ENCODE data around the gene MINDY4.
A peak's percentile ranks its signal among the peaks of the same experiment; 100 is the strongest.

MINDY4 gene

DNA sequence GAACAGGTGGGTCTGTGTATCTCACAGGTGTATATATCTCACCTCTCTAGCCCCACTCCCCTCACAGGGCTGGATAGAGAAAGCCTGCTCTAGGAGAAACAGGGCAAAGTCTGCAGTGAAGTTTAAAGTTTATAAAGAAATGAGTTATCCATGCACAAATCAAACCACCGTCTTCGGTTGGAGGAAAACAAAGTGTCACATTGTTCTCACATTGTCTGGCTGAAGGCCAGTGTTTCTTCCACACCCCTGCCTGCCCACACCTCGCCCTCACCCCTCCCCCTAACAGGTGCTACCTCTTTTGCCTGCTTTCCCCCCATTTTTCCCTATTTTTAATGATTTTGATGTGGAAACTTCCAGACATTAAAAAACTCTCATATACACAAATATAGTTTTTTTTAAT lies 166.2 kb downstream of the MINDY4 start:
- peaks cover 5% of the 10 kb centered on the region for H3K27me3 ChIP-seq (ENCODE audit: insufficient read depth, insufficient read length)
- H3K9me3 ChIP-seq (ENCODE audit: insufficient read depth, low read length) = no peaks in the 10 kb centered on the region
- no peaks in the 10 kb centered on the region for H3K36me3 ChIP-seq (ENCODE audit: insufficient read depth, insufficient read length, low read length)
- no peak overlapping the region for H3K9ac ChIP-seq (ENCODE audit: insufficient read length, low read depth)
- H3K4me1 ChIP-seq (ENCODE audit: insufficient read depth, insufficient read length) = peaks cover 24% of the 10 kb centered on the region
- no peak for DNase-seq (ENCODE audit: low read depth, low spot score)
- H3K4me3 ChIP-seq (ENCODE audit: insufficient read length, low read depth) = no peak overlapping the region
- TF ChIP-seq YY1 (IDR thresholded peaks at IDR 0.05; ENCODE audit: insufficient read depth, insufficient read length) = no peak
- no peak for TF ChIP-seq ZNF274 (IDR thresholded peaks at IDR 0.05; ENCODE audit: low read depth, low read length)
- no peak for TF ChIP-seq SUZ12 (IDR thresholded peaks at IDR 0.05; ENCODE audit: extremely low read depth, insufficient read depth, insufficient read length)

DNA sequence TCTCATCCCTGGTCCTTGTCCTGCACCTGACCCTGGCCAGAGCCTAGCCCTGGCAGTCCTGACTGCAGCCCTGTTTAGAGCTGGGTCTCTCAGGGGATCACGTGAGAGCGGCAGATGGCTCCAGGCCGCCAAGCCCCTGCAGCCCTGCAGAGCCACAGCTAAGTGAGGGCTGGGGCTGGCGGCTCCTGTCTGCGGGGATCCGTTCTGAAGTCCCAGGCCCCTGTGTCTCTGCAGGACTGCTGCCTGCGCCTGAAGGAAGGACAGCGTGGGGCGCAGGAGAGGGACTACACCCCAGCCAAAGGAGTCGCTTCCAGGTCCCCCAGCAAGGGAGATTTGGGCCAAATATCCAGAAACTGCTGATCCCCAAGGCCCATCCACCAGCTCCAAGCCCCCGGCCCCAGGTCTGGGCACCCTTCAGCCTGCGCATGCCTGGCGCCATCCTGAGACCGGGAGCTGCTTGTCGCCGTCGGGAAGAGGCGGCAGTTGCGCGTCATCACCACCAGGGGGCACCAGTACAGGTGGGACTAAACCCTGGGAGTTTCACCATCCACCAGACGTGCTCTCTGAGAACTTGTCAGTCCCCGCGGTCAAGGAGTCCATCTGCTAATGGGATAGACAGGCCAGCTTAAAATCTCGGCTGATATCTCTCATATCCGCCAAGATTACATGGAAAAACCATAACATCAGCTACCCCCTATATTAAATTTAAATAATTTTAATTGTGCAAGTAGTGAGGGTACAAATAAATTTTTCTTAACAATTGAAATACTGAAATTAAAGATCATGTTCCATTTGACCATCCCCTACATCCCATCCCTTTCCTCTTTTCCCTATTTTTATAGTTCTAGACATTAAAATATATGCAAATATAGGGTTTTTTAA lies 167.5 kb downstream of the MINDY4 start:
- H3K9ac ChIP-seq (ENCODE audit: insufficient read length, low read depth) = peak overlapping the region; percentile 90
- peaks cover 11% of the 10 kb centered on the region for H3K4me1 ChIP-seq (ENCODE audit: insufficient read depth, insufficient read length)
- no peaks in the 10 kb centered on the region for H3K27me3 ChIP-seq (ENCODE audit: insufficient read depth, insufficient read length)
- no peaks in the 10 kb centered on the region for H3K9me3 ChIP-seq (ENCODE audit: insufficient read depth, low read length)
- peak; percentile 95 for DNase-seq (ENCODE audit: low read depth, low spot score)
- TF ChIP-seq ZNF274 (IDR thresholded peaks at IDR 0.05; ENCODE audit: low read depth, low read length) (no peak), YY1 (IDR thresholded peaks at IDR 0.05; ENCODE audit: insufficient read depth, insufficient read length) (no peak), SUZ12 (IDR thresholded peaks at IDR 0.05; ENCODE audit: extremely low read depth, insufficient read depth, insufficient read length) (no peak)
- peak overlapping the region; percentile 39 for H3K4me3 ChIP-seq (ENCODE audit: insufficient read length, low read depth)
- no peaks in the 10 kb centered on the region for H3K36me3 ChIP-seq (ENCODE audit: insufficient read depth, insufficient read length, low read length)

DNA sequence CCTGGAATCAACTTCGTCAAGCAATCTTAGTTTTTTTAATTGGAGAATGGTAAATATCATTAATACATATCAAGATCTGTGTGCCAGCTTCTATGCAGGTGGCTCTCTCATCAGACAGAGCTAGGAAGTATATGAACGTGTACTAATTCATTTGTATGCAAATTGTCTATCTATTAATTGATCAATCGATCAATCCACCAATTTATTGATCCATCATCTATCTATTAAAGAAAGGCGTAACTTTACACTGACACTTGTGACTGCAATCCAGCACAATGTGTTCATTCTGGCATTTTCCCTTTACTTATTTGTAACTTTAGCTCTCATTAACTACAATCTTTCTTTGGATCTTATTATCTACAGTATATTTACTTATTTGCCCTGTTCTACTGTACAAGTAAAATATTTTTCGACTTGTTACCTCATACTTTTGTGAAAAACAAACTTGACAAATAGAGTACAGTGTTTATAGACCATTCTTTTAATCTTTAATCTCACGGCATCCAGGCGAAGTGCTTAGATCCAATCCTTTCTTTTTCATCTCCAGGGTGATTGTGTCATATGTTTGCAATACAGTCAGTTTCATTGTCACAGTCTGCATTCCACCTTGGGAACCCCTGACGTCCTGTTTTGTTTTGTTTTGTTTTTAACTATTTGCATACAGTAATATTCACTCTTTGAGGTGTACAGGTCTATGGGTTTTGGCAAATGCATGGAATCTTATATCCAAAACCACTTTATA lies 170.5 kb downstream of the MINDY4 start:
- no peak for DNase-seq (ENCODE audit: low read depth, low spot score)
- TF ChIP-seq SUZ12 (IDR thresholded peaks at IDR 0.05; ENCODE audit: extremely low read depth, insufficient read depth, insufficient read length) = no peak
- no peak for TF ChIP-seq YY1 (IDR thresholded peaks at IDR 0.05; ENCODE audit: insufficient read depth, insufficient read length)
- TF ChIP-seq ZNF274 (IDR thresholded peaks at IDR 0.05; ENCODE audit: low read depth, low read length) = no peak

More for the DNA sequence above, 170.5 kb downstream of the MINDY4 start:
- Histone ChIP-seq H3K9me3 (ENCODE audit: insufficient read depth, low read length) (peaks cover 9% of the 10 kb centered on the region), H3K9ac (ENCODE audit: insufficient read length, low read depth) (no peak overlapping the region), H3K36me3 (ENCODE audit: insufficient read depth, insufficient read length, low read length) (no peaks in the 10 kb centered on the region), H3K27me3 (ENCODE audit: insufficient read depth, insufficient read length) (no peaks in the 10 kb centered on the region), H3K4me3 (ENCODE audit: insufficient read length, low read depth) (no peak overlapping the region), H3K4me1 (ENCODE audit: insufficient read depth, insufficient read length) (peaks cover 4% of the 10 kb centered on the region)

Data from NT2/D1 (cell line).